ENCODE data around the gene TPD52L1.
"Not testable (repeated sequence)": the region's sequence is repeated elsewhere in the genome, so short reads cannot be mapped to it uniquely, and the experiment has no call there.

TPD52L1 gene

GRCh38 chr6:125142618-125143017 lies 11.0 kb upstream of the TPD52L1 start:
- no peak for DNase-seq (ENCODE audit: low spot score)

DNA sequence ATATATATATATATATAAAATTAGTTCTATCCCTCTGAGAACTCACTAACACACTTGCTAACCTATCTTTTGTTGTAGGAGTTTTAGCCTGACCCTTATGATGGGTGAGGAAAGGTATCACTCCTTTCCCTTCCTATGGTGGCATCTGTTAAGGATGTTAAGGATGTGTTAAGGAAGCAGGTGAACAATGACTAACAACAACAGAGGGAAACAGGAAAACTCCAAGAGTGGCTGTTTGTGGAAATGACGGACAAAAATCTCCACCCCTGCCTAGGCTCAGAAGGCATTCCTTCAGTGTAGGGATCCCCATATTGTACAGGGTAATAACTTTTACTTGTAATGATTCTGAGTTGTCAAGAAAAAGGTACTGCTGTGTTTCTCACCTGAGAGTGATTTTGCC lies 8.8 kb upstream of the TPD52L1 start:
- DNase-seq (ENCODE audit: low spot score) = no peak

DNA sequence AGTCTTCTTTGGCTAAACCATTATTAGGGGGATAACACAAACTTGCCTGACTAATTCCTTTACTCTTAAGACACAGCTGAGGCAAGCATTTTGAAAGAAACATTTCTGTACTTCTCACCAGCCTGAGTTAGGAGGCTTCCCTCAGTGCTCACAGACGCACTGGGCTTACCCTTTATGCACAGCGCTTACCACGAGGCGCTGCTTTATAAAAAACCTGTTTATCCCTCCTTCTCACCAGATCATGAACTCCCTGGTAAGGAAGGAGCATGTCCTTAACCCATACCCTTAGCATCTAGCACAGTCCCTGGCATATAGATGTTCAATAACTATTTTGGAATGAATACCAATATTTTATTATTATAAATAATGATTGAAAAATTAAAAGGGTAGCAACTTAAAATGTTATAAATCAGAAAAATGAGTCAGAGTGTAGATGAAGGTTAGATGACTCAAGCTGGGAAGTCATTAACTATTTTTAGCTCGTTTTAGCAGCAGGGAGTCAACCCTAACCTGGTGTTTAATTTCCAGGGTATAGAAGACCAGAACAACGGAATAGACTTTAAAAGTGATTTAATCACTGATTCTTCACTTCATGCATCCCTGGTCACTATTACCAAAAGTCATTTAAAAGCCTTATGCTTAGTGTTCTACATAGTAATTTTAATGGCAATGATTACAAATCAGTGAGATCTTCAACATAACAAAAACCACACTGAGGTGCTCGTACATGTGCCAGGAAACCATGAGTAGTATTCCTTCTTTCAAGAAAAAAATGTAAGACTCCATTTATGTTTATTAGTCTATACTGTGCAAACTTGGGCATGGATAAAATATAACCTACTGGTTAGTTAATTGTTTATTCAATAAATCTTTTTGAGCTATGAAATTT lies 4.1 kb upstream of the TPD52L1 start:
- no peak for DNase-seq (ENCODE audit: low spot score)

- DNase-seq (ENCODE audit: low spot score) = no peak
Observed at GRCh38 chr6:125151700-125152099, 1.9 kb upstream of the TPD52L1 start.

DNA sequence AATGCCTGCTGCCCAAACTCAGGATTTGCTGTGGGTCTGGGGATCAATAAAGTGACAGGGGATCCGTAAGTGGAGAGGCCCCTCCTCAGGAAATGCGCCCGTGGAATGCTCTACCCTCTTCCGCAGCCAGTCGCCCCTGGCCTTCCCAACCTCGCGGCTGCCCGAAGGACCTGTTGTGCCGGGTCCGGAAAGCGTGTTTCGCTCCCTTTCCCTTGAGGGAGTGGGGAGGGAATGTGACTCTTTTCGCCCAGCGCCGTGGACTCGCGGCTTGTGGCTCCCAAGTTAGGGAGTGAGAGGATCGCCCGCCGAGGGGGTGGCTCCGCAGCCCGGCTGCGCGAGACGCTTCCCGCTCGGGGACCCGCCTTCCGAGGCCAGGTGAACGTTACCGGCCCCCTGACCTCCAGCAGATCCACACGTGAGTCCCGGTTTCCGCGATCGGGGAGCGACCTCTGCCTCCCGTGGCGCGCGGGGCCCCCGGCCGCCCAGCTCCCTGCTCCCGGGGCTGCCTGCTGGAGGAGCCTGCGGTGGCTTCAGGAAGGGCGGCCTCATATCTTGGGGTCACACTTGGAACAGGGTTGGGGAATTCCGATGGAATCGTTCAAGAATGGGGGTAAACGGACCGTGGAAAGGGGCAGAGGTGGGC lies 666 bp downstream of the TPD52L1 start:
- peak; percentile 26 for DNase-seq (ENCODE audit: low spot score)

DNA sequence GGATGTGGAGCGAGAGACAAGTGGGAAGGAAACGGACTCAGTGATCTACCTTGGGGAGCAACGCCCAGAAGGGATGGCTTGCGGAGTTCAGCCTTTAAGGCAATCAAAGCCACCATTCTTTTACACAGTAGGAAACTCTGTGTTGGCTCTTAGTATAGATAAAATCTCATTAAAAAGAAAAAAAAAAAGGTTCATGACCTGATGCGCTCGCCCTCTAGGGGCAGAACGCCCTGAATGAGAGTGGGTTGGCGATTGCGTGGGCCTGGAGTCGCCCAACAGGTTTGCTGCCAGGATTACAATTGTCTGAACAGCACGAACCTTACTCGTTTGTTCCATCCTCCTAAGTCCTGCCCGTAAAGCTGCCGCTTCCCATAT lies 1.2 kb downstream of the TPD52L1 start:
- peak; percentile 23 for DNase-seq (ENCODE audit: low spot score)

GRCh38 chr6:125155344-125155743 lies 1.8 kb downstream of the TPD52L1 start:
- DNase-seq (ENCODE audit: low spot score) = no peak

- no peak for DNase-seq (ENCODE audit: low spot score)
Observed at GRCh38 chr6:125156496-125156895, 2.9 kb downstream of the TPD52L1 start.

GRCh38 chr6:125157280-125157679 lies 3.7 kb downstream of the TPD52L1 start:
- DNase-seq (ENCODE audit: low spot score) = no peak

- no peak for DNase-seq (ENCODE audit: low spot score)
Observed at GRCh38 chr6:125157725-125158124, 4.2 kb downstream of the TPD52L1 start.

GRCh38 chr6:125163339-125163738 lies 9.8 kb downstream of the TPD52L1 start:
- not testable (repeated sequence) for DNase-seq (ENCODE audit: low spot score)

DNA sequence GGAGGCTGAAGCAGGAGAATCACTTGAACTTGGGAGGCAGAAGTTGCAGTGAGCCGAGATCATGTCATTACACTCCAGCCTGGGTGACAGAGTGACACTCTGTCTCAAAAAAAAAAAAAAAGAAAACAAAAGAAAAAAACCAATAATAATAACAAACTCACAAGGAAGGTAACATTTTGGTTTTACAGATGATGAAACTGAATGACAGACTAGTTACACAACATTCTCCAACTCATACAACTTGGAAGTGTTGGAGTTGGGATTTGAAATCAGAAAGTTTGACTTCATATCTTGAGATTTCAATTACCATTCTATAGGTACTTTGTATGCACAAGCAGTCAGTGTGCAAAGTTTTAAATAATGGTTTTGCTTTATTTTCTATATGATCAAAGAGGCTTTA lies 10.2 kb downstream of the TPD52L1 start:
- DNase-seq (ENCODE audit: low spot score) = no peak

- DNase-seq (ENCODE audit: low spot score) = no peak
Observed at GRCh38 chr6:125164696-125165095, 11.1 kb downstream of the TPD52L1 start.

DNA sequence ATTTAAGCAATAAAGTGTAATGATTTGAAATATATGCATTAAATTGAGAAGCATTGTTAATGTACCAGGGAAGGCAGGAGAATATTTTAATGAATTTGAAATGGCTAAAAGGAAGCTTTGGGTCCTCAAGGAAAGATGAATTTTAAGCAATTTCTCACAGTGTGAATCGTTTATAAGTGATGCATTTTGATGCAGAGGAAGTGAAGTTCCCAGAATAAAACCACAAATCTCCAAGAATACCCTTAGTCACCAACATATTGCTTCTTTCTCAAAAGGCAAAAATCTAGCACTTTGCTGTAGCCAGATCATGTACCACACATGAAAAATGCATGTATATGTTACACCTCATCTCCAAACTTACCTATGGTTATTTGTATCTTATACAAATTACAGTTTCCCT lies 11.7 kb downstream of the TPD52L1 start:
- no peak for DNase-seq (ENCODE audit: low spot score)

DNA sequence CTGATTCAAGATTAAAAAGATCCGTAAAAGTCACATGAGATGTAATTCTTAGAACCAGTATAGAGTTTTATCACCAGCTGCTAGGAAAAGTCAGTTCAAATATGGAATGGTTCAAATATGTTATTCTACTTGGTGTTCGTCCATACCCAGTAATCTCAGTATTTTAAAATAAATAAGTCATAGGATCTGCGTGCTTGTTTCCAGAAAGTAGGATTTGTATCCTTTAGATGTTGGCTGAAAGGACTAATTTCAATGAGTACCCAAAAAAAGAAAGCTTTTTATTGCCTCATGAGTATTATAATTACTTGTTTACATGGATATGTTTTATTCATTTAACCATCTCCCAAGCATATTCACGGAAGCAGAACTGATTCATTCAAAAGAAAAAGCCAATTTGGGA lies 12.2 kb downstream of the TPD52L1 start:
- no peak for DNase-seq (ENCODE audit: low spot score)

DNA sequence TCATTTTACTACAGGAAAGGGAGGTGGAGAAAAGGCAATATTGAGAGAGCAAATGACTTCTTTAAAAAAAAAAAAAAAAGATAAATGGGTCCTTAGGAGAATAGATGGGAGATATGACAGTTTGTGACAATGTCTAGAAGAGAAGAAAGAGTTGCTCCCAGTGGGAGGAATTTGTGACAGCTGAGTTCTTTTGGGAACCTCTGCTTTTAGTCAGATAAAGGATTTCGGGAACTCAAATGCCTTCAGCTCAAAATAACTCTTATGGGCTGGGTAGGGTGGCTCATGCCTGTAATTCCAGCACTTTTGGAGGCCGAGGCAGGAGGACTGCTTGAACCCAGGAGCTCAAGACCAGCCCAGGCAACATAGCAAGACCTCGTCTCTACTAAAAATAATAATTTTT lies 13.1 kb downstream of the TPD52L1 start:
- no peak for DNase-seq (ENCODE audit: low spot score)

GRCh38 chr6:125167579-125167978 lies 14.0 kb downstream of the TPD52L1 start:
- DNase-seq (ENCODE audit: low spot score) = no peak

GRCh38 chr6:125169058-125169457 lies 15.5 kb downstream of the TPD52L1 start:
- no peak for DNase-seq (ENCODE audit: low spot score)

GRCh38 chr6:125169522-125169921 lies 15.9 kb downstream of the TPD52L1 start:
- no peak for DNase-seq (ENCODE audit: low spot score)

- no peak for DNase-seq (ENCODE audit: low spot score)
Observed at GRCh38 chr6:125170376-125170775, 16.8 kb downstream of the TPD52L1 start.

- no peak for DNase-seq (ENCODE audit: low spot score)
Observed at GRCh38 chr6:125173341-125174095, 19.9 kb downstream of the TPD52L1 start.

DNA sequence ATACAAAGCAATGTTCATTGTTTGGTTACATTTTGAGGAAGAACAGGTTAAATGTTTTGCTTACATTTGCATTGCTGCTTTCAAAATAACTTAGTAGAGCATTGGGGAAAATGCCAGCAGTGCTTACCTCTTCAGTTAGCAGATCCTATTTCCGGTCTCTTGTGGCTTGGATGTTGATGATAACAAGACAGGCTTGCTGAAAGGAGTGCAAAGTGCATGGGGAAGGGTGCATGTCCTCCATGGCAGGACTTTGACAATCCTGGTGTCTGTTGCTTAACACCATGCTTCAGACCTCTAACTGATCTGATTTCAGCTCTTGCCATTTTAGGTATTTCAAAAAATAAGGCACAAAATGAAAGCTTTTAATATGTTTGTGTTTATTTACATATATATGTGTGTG lies 21.1 kb downstream of the TPD52L1 start:
- DNase-seq (ENCODE audit: low spot score) = peak; percentile 13
